CD14-positive monocyte (primary cell): Measurements from ENCODE around the gene UBE3D. TPM values are rescaled to one million over a fixed set of nuclear protein-coding genes. Genes with fewer than 3 reads are reported as not detected.

Experiments used
- DNase-seq, 3 donors: peaks; one replicate each; pipeline ENCODE4 v3.0.0-alpha.2; 2011 to 2022
- H2AFZ ChIP-seq: 2 replicates; pipeline ENCODE4 v1.6.0; 2012; ENCODE audit warnings: mild to moderate bottlenecking, low read depth, low read length, inconsistent platforms; ENCODE audit not compliant: insufficient read depth, poor library complexity, severe bottlenecking
- H3K27ac ChIP-seq, 2 donors: 1 replicate in 1 of 2; 2 replicates in 1 of 2; pipeline ENCODE4 v1.5.1; 2012 to 2013; ENCODE audit warnings: low read length in 2 of 2, control low read depth in 1 of 2, inconsistent platforms in 1 of 2, low read depth in 1 of 2, mild to moderate bottlenecking in 1 of 2
- H3K27me3 ChIP-seq, 2 donors: one replicate each; pipeline versions ENCODE4 v1.6.0 to v1.6.1; 2011 to 2013; ENCODE audit warnings: low read length in 2 of 2; ENCODE audit not compliant: control insufficient read depth in 2 of 2, insufficient read depth in 2 of 2
- H3K36me3 ChIP-seq, 2 donors: replicated peaks in 1 of 2; 1 replicate in 1 of 2; 2 replicates in 1 of 2; pipeline versions ENCODE4 v1.5.1 to v1.6.1; 2012 to 2013; ENCODE audit warnings: low read length in 2 of 2, control low read depth in 1 of 2, inconsistent platforms in 1 of 2, mild to moderate bottlenecking in 1 of 2; ENCODE audit not compliant: insufficient read depth in 2 of 2, control insufficient read depth in 1 of 2
- H3K4me1 ChIP-seq, 2 donors: 1 replicate in 1 of 2; 2 replicates in 1 of 2; pipeline versions ENCODE4 v1.5.1 to v1.6.1; 2012 to 2013; ENCODE audit warnings: low read length in 2 of 2, control low read depth in 1 of 2, inconsistent platforms in 1 of 2, mild to moderate bottlenecking in 1 of 2, moderate library complexity in 1 of 2; ENCODE audit not compliant: insufficient read depth in 2 of 2, control insufficient read depth in 1 of 2
- H3K4me2 ChIP-seq: replicated peaks from 2 replicates; pipeline ENCODE3; 2012; ENCODE audit warnings: low read length, moderate library complexity, mild to moderate bottlenecking; ENCODE audit not compliant: poor library complexity, severe bottlenecking; ENCODE audit errors: extremely low read depth
- H3K4me3 ChIP-seq, 3 experiments: fragments of 200-600 bp in 1 of 3; sonication (generic) in 1 of 3; replicated peaks in 1 of 3; 1 replicate in 2 of 3; 2 replicates in 1 of 3; pipeline ENCODE4 v1.5.1; 2011 to 2013; ENCODE audit warnings: low read length in 3 of 3, mild to moderate bottlenecking in 3 of 3, control low read depth in 2 of 3, low read depth in 2 of 3, inconsistent platforms in 1 of 3, moderate library complexity in 1 of 3
- H3K79me2 ChIP-seq: 2 replicates; pipeline ENCODE4 v1.6.0; 2012; ENCODE audit warnings: mild to moderate bottlenecking, control low read depth, inconsistent platforms, low read length, moderate library complexity; ENCODE audit not compliant: insufficient read depth
- H3K9ac ChIP-seq: 2 replicates; pipeline ENCODE4 v1.6.0; 2017; ENCODE audit warnings: low read length, mild to moderate bottlenecking; ENCODE audit not compliant: insufficient read depth, poor library complexity, severe bottlenecking
- H3K9me3 ChIP-seq, 2 donors: replicated peaks in 1 of 2; 1 replicate in 1 of 2; 2 replicates in 1 of 2; pipeline versions ENCODE4 v1.5.1 to v1.6.1; 2012 to 2013; ENCODE audit warnings: low read length in 2 of 2, control low read depth in 1 of 2; ENCODE audit not compliant: control insufficient read depth in 1 of 2, insufficient read depth in 1 of 2
- H4K20me1 ChIP-seq: 2 replicates; pipeline ENCODE4 v1.6.0; 2012; ENCODE audit warnings: mild to moderate bottlenecking, low read length, control low read depth, moderate library complexity; ENCODE audit not compliant: insufficient read depth
- H3K27ac Mint-ChIP-seq, 7 donors: one replicate each; pipeline ENCODE4 v1.8.0; 2020; ENCODE audit warnings: mild to moderate bottlenecking in 7 of 7, mixed read lengths in 7 of 7, moderate library complexity in 6 of 7, inconsistent platforms in 2 of 7
- H3K27me3 Mint-ChIP-seq, 3 donors: one replicate each; pipeline ENCODE4 v1.8.0; 2021 to 2022; ENCODE audit warnings: low read depth in 3 of 3, mild to moderate bottlenecking in 3 of 3, mixed read lengths in 3 of 3, moderate library complexity in 3 of 3, inconsistent platforms in 1 of 3
- H3K36me3 Mint-ChIP-seq, 2 donors: one replicate each; pipeline ENCODE4 v1.8.0; 2020; ENCODE audit warnings: mixed read lengths in 2 of 2, inconsistent platforms in 1 of 2, mild to moderate bottlenecking in 1 of 2
- H3K4me1 Mint-ChIP-seq: one replicate; pipeline ENCODE4 v1.8.0; 2020; ENCODE audit warnings: mild to moderate bottlenecking, mixed read lengths
- H3K4me3 Mint-ChIP-seq, 2 donors: one replicate each; pipeline ENCODE4 v1.8.0; 2020; ENCODE audit warnings: mild to moderate bottlenecking in 2 of 2, mixed read lengths in 2 of 2, moderate library complexity in 1 of 2
- H3K9me3 Mint-ChIP-seq, 7 donors: one replicate each; pipeline ENCODE4 v1.8.0; 2020 to 2022; ENCODE audit warnings: mixed read lengths in 7 of 7, mild to moderate bottlenecking in 6 of 7, moderate library complexity in 6 of 7, inconsistent platforms in 2 of 7
- WGBS: methylation state at CpG from one replicate; pipeline ENCODE4 v1.1.5; 2013; ENCODE audit warnings: missing lambda C conversion rate; ENCODE audit not compliant: insufficient coverage; 5-methylcytosine and 5-hydroxymethylcytosine counted together
- intact Hi-C, 2 donors: fragments of 100-400 bp; cut with micrococcal nuclease; formaldehyde crosslinking; loops; one replicate each; pipeline versions ENCODE4 v1.15.0 to v1.15.1; 2023
- polyA plus RNA-seq, 3 donors: library from polyadenylated mRNA; depleted of rRNA in 1 of 3; unstranded in 2 of 3; stranded (reverse) in 1 of 3; fragments of 300-500 nt in 2 of 3; fragments of >200 nt in 1 of 3; fragmentation: Illumina TruSeq in 2 of 3; gene quantifications; 1 replicate in 2 of 3; 2 replicates in 1 of 3; pipeline ENCODE4 v1.2.3, GENCODE V29; 2012 to 2021
- TF ChIP-seq, protein P1 (sequence below): fragments of 200-600 bp; IDR thresholded peaks from one replicate; pipeline ENCODE4 v1.8.0; 2022; ENCODE audit warnings: antibody characterized with exemption, mild to moderate bottlenecking

Gene UBE3D
- polyA plus RNA-seq, 3 donors = 0.61 to 1.7 (median 1.1) TPM

DNA sequence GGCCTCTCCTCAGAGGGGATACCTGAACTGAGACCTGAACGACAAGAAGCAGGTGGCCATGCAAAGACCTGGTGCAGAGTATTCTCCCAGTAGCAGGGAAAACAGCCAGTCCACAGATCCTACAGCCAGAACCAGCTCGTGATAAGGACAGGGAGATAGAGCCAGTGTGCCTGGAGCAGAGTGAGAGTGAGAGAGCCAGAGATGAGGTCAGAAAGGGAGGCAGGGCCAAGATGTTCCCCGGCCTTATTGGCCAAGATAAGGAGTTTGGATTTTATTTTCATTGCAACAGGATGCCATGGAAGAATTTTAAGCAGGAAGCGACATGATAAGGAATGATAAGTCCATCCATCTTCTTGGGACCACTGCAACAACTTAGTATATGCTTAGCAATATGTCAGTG lies 111.8 kb downstream of the UBE3D start:
- Histone ChIP-seq H3K27ac (no peak overlapping the region), H3K4me3 (no peak overlapping the region), H2AFZ (no peak overlapping the region), H3K4me1 (no peaks in the 10 kb centered on the region), H3K4me2 (no peak overlapping the region), H3K9ac (no peak overlapping the region), H3K9me3 (no peaks in the 10 kb centered on the region), H3K27me3 (no peaks in the 10 kb centered on the region), H4K20me1 (no peaks in the 10 kb centered on the region), H3K79me2 (no peaks in the 10 kb centered on the region), H3K36me3 (no peaks in the 10 kb centered on the region)
- H3K27ac Mint-ChIP-seq = no peak overlapping the region
- H3K4me3 Mint-ChIP-seq = no peak overlapping the region
- no peaks in the 10 kb centered on the region for H3K27me3 Mint-ChIP-seq
- TF ChIP-seq, protein P1, sequence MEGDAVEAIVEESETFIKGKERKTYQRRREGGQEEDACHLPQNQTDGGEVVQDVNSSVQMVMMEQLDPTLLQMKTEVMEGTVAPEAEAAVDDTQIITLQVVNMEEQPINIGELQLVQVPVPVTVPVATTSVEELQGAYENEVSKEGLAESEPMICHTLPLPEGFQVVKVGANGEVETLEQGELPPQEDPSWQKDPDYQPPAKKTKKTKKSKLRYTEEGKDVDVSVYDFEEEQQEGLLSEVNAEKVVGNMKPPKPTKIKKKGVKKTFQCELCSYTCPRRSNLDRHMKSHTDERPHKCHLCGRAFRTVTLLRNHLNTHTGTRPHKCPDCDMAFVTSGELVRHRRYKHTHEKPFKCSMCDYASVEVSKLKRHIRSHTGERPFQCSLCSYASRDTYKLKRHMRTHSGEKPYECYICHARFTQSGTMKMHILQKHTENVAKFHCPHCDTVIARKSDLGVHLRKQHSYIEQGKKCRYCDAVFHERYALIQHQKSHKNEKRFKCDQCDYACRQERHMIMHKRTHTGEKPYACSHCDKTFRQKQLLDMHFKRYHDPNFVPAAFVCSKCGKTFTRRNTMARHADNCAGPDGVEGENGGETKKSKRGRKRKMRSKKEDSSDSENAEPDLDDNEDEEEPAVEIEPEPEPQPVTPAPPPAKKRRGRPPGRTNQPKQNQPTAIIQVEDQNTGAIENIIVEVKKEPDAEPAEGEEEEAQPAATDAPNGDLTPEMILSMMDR = no peak
- no peak for DNase-seq
- peaks cover 0 to 3% of the 10 kb centered on the region in 2 donors for H3K36me3 Mint-ChIP-seq
- no peaks in the 10 kb centered on the region for H3K4me1 Mint-ChIP-seq
- WGBS = 50% methylated on average over 2 of the region's 4 CpGs
- intact Hi-C loops = no loop called here
- H3K9me3 Mint-ChIP-seq = peaks cover 0 to 4% (median 0%) of the 10 kb centered on the region in 7 donors

DNA sequence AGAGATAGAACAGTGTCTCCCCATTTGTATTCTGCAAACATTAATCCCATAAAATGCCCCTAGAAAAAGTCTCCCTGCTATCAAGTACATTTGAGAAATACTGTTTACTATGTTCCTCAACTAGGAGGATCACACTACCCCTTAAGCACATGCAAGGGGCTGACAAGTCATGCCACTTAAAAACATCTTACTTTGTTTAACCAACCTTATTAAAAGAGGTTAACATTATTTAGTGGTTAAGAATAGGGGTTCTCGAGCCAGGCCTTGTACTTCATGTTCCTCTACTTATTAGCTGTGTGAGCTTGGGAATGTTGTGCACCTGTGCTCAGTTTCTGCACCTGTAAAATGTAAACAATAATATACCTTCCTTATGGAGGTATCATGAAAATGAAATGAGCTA lies 113.7 kb downstream of the UBE3D start:
- no peaks in the 10 kb centered on the region for H4K20me1 ChIP-seq
- no peak overlapping the region for H3K4me2 ChIP-seq
- no peaks in the 10 kb centered on the region for H3K79me2 ChIP-seq
- Mint-ChIP-seq H3K9me3 (peaks cover 0 to 4% (median 2%) of the 10 kb centered on the region in 7 donors), H3K27ac (no peak overlapping the region), H3K4me1 (no peaks in the 10 kb centered on the region), H3K27me3 (no peaks in the 10 kb centered on the region), H3K36me3 (peaks cover 0 to 3% of the 10 kb centered on the region in 2 donors), H3K4me3 (no peak overlapping the region)
- H3K27me3 ChIP-seq = no peaks in the 10 kb centered on the region
- no peak overlapping the region for H3K4me3 ChIP-seq
- whole genome bisulfite sequencing = no CpG with 5 or more reads among the region's 1 CpG
- no peaks in the 10 kb centered on the region for H3K4me1 ChIP-seq
- TF ChIP-seq, protein P1 = no peak
- H3K36me3 ChIP-seq = no peaks in the 10 kb centered on the region
- no peak for DNase-seq
- H3K9me3 ChIP-seq = no peaks in the 10 kb centered on the region
- H3K9ac ChIP-seq = no peak overlapping the region
- no peak overlapping the region for H3K27ac ChIP-seq
- intact Hi-C loops = no loop called here
- no peak overlapping the region for H2AFZ ChIP-seq
